ENCODE results near the gene STX8. TPM values are rescaled to one million over a fixed set of nuclear protein-coding genes. Genes with fewer than 3 reads are reported as not detected.

STX8 gene
- total RNA-seq, 4 donors from 2014 or later = 38.8 to 102 (median 68.5) TPM

GRCh38 chr17:9269350-9270035, 306.1 kb downstream of the STX8 start:
- no peaks in the 10 kb centered on the region for H3K36me3 ChIP-seq
- H3K27ac ChIP-seq = no peak overlapping the region

GRCh38 chr17:9268546-9268945, 307.1 kb downstream of the STX8 start:
- no peak for DNase-seq
- H3K27me3 ChIP-seq = no peaks in the 10 kb centered on the region
- no peak overlapping the region for H3K27ac ChIP-seq
- H3K36me3 ChIP-seq = no peaks in the 10 kb centered on the region
- H3K4me3 ChIP-seq = no peak overlapping the region
- no peaks in the 10 kb centered on the region for H3K9me3 ChIP-seq
- H3K4me1 ChIP-seq = no peaks in the 10 kb centered on the region
- TF ChIP-seq POLR2A (IDR thresholded peaks at IDR 0.05) (no peak), CTCF (IDR thresholded peaks at IDR 0.05) (no peak)

More at GRCh38 chr17:9269350-9270035, 306.1 kb downstream of the STX8 start:
- Histone ChIP-seq H3K9me3 (no peaks in the 10 kb centered on the region), H3K4me3 (no peak overlapping the region), H3K27me3 (no peaks in the 10 kb centered on the region), H3K4me1 (no peaks in the 10 kb centered on the region)
- no peak for TF ChIP-seq POLR2A (IDR thresholded peaks at IDR 0.05)
- TF ChIP-seq CTCF (IDR thresholded peaks at IDR 0.05) = no peak
- no peak for DNase-seq

GRCh38 chr17:9266697-9267117, 308.9 kb downstream of the STX8 start:
- Histone ChIP-seq H3K27ac (no peak overlapping the region), H3K4me3 (no peak overlapping the region), H3K36me3 (no peaks in the 10 kb centered on the region), H3K4me1 (no peaks in the 10 kb centered on the region), H3K27me3 (no peaks in the 10 kb centered on the region), H3K9me3 (no peaks in the 10 kb centered on the region)
- TF ChIP-seq CTCF (IDR thresholded peaks at IDR 0.05) (no peak), POLR2A (IDR thresholded peaks at IDR 0.05) (no peak)
- no peak for DNase-seq

- no peak for DNase-seq
- Histone ChIP-seq H3K4me1 (peaks cover 0 to under 1% (median 0%) of the 10 kb centered on the region in 4 donors), H3K36me3 (no peaks in the 10 kb centered on the region), H3K4me3 (no peak overlapping the region), H3K27me3 (no peaks in the 10 kb centered on the region), H3K9me3 (no peaks in the 10 kb centered on the region), H3K27ac (no peak overlapping the region)
- no peak for TF ChIP-seq CTCF (IDR thresholded peaks at IDR 0.05)
- TF ChIP-seq POLR2A (IDR thresholded peaks at IDR 0.05) = no peak
Measured at GRCh38 chr17:9266031-9266680, 309.5 kb downstream of the STX8 start.

- Histone ChIP-seq H3K4me3 (no peak overlapping the region), H3K9me3 (no peaks in the 10 kb centered on the region), H3K27me3 (no peaks in the 10 kb centered on the region), H3K27ac (peak overlapping the region in 2 of 4 donors; percentile 27 to 61), H3K4me1 (peaks cover 0 to 6% (median 2%) of the 10 kb centered on the region in 4 donors), H3K36me3 (no peaks in the 10 kb centered on the region)
- TF ChIP-seq POLR2A (IDR thresholded peaks at IDR 0.05) = no peak
- TF ChIP-seq CTCF (IDR thresholded peaks at IDR 0.05) = no peak
- DNase-seq = no peak
Measured at GRCh38 chr17:9261081-9262012, 314.3 kb downstream of the STX8 start.

All from Peyer's patch (tissue), 4 donors.